ENCODE results near the gene PTPRG. TPM values are rescaled to one million over a fixed set of nuclear protein-coding genes. Genes with fewer than 3 reads are reported as not detected.

Gene PTPRG
- total RNA-seq, 1 donor from 2014 or later = 3.7 TPM

DNA sequence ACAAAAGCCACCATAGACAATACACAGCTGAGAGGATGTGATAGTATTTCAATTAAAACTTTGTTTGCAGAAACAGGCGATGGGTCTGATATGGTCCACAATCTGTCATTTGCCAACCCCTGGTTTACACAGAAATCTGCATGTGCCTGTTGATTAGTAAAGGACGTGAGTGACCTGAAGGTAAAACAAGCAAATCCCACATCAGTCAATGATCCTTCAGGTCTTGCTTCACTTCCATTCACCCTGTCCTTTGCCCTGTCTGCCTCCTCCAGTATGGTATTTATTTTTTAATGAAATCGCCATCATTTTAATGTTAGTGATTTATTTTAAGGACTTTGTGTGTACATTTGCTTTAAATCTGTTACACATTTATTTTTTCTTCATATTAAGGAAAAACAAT, 645.8 kb downstream of the PTPRG start:
- Mint-ChIP-seq H3K9me3 (no peaks in the 10 kb centered on the region), H3K4me1 (ENCODE audit: low read depth) (no peaks in the 10 kb centered on the region), H3K27ac (no peak overlapping the region), H3K27me3 (ENCODE audit: insufficient read depth) (no peaks in the 10 kb centered on the region), H3K36me3 (ENCODE audit: low read depth) (no peaks in the 10 kb centered on the region), H3K4me3 (no peak overlapping the region)
- intact Hi-C loops (cut with micrococcal nuclease) = no loop called here
- no peak for DNase-seq (ENCODE audit: low spot score)

DNA sequence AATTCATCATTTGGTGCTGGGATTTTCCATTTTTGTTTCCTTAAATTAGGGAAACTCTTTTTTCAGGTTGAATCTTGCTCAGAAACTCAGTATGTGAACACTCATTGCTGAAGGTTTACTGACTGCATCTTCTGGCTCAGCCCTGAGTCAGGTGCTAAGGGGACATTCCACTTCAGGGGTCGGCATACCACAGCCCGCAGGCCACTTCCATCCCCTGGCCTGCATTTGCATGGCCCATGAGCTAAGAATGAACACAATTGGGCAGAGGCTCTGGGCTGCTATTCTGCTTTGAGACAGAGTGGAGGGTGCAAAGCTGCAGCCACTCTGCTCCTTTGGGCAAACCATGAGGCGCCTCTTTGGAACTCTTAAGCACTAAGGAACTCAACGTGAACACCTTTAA, 647.0 kb downstream of the PTPRG start:
- H3K4me3 Mint-ChIP-seq = no peak overlapping the region
- no peak for DNase-seq (ENCODE audit: low spot score)
- intact Hi-C loops (cut with micrococcal nuclease) = no loop called here
- H3K9me3 Mint-ChIP-seq = no peaks in the 10 kb centered on the region
- H3K27me3 Mint-ChIP-seq (ENCODE audit: insufficient read depth) = no peaks in the 10 kb centered on the region
- H3K4me1 Mint-ChIP-seq (ENCODE audit: low read depth) = no peaks in the 10 kb centered on the region
- no peaks in the 10 kb centered on the region for H3K36me3 Mint-ChIP-seq (ENCODE audit: low read depth)
- no peak overlapping the region for H3K27ac Mint-ChIP-seq

DNA sequence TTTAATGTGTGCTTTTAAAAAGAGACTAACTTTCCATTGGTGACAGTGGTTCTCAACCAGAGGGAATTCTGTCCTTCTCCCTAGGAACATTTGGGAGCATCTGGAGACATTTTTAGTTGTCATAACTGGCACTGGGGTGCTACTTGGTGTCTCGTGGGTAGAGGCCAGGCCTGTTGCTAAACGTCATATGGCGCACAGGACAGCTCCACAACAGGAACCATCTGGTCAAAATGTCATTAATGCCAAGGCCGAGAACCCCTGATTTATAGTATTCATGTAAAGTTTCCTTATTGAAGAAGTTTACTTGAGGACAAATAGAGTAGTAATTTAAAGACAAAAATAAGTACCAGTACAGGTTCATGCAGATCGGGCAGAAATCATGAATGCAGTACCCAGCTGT, 647.7 kb downstream of the PTPRG start:
- no peak for DNase-seq (ENCODE audit: low spot score)
- intact Hi-C loops (cut with micrococcal nuclease) = no loop called here

DNA sequence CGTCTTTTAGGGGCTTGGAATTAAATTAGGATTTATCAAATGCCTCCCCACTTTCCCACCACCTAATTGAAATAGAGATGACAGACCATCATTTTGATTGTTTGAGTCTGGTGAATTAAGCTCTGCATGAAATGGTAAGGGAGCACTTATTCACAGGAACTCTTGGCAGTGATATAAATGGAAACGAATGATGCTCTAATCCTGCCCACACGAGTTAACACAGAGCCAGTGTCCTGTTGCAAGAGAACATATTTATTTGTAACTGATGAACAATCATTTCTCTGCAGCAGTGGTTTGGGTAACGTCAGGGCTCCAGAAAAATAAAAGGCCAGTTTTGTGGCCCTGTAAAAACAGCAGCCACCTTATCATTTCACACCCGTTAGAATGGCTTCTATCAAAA, 648.6 kb downstream of the PTPRG start:
- no peaks in the 10 kb centered on the region for H3K4me1 Mint-ChIP-seq (ENCODE audit: low read depth)
- no peak overlapping the region for H3K4me3 Mint-ChIP-seq
- no peaks in the 10 kb centered on the region for H3K36me3 Mint-ChIP-seq (ENCODE audit: low read depth)
- H3K27me3 Mint-ChIP-seq (ENCODE audit: insufficient read depth) = no peaks in the 10 kb centered on the region
- no peak for DNase-seq (ENCODE audit: low spot score)
- no peaks in the 10 kb centered on the region for H3K9me3 Mint-ChIP-seq
- no peak overlapping the region for H3K27ac Mint-ChIP-seq
- intact Hi-C loops (cut with micrococcal nuclease) = no loop called here

More for the DNA sequence above, 647.7 kb downstream of the PTPRG start:
- Mint-ChIP-seq H3K4me1 (ENCODE audit: low read depth) (no peaks in the 10 kb centered on the region), H3K9me3 (no peaks in the 10 kb centered on the region), H3K27me3 (ENCODE audit: insufficient read depth) (no peaks in the 10 kb centered on the region), H3K27ac (no peak overlapping the region), H3K36me3 (ENCODE audit: low read depth) (no peaks in the 10 kb centered on the region), H3K4me3 (no peak overlapping the region)

DNA sequence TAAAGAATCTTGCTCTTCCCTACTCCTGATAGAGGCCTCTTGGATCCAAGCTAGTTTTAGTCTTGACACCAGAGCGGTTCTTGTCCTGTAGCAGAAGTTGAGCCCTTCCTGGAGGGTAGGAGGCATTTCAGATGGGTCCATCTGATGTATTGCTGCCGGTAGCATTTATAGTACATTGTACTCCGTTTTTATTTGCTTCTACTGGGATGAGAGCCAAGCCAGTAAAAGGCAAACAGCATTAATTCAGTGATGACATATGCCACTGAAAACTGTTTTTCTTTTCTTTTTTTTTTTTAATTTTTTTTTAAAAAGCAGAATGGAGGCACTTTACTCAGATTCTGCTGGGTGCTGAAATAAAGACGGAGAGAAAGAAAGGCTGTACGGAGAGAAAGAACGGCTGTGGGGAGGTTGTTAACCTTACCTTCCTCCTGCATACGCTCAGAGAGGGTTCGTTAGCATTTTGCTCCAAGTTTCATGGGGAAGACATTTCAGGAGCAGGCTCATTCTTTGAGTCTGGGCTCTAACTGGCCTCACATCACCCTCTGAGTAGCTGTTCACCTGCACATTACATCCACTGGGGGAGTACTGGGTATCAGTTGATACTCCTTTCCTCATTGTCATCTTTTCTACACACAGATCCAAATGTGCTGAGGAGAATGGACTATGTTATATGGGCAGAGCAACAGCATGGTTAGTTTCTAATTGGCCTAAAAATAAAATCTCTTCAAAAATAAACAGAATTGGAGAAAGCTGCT, 650.5 kb downstream of the PTPRG start:
- Mint-ChIP-seq H3K27ac (no peak overlapping the region), H3K36me3 (ENCODE audit: low read depth) (no peaks in the 10 kb centered on the region), H3K9me3 (no peaks in the 10 kb centered on the region), H3K4me1 (ENCODE audit: low read depth) (no peaks in the 10 kb centered on the region), H3K27me3 (ENCODE audit: insufficient read depth) (no peaks in the 10 kb centered on the region), H3K4me3 (no peak overlapping the region)
- DNase-seq (ENCODE audit: low spot score) = no peak
- intact Hi-C loops (cut with micrococcal nuclease) = no loop called here

DNA sequence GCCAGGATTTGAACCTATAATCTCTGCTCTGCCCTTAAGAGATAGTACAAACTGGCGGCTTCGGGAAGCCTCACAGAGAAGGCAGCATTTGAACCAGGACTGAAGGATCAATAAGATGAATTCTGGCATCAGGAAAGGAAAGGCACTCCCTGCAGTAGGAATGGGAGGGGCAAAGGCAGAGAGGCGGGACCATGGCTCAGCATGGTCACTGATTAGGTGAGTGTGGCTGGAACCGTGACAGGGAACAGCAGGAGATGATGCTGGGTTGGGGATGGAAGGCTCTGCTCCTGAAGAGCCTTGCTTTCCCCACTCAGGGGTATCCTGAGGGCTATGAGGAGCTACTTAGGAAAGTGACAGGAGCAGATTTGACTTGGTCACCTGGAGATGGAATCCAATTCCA, 653.5 kb downstream of the PTPRG start:
- H3K4me1 Mint-ChIP-seq (ENCODE audit: low read depth) = no peaks in the 10 kb centered on the region
- no peak overlapping the region for H3K4me3 Mint-ChIP-seq

DNA sequence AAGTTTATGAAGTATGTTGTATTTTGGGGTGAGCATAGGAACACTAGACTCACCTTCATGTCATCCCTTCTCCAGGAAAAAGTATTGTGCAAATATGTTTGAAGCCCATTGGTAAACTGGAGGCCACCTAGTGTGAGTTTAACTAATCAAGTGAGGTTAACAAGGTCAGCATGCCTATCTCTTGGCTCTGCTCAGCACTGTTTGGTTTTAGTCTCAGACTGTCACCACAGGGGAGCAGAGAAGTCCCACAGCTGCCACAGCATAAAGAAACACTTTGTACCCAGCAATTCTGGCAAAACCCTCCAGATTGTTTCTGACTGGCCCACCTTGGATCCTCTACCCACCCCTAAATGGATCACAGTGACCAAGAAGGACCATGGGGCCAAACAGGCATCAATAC, 659.2 kb downstream of the PTPRG start:
- DNase-seq (ENCODE audit: low spot score) = no peak
- no peak overlapping the region for H3K27ac Mint-ChIP-seq
- no peaks in the 10 kb centered on the region for H3K36me3 Mint-ChIP-seq (ENCODE audit: low read depth)
- intact Hi-C loops (cut with micrococcal nuclease) = no loop called here
- no peaks in the 10 kb centered on the region for H3K4me1 Mint-ChIP-seq (ENCODE audit: low read depth)
- H3K9me3 Mint-ChIP-seq = no peaks in the 10 kb centered on the region
- no peaks in the 10 kb centered on the region for H3K27me3 Mint-ChIP-seq (ENCODE audit: insufficient read depth)
- no peak overlapping the region for H3K4me3 Mint-ChIP-seq

More for the DNA sequence above, 653.5 kb downstream of the PTPRG start:
- no peaks in the 10 kb centered on the region for H3K36me3 Mint-ChIP-seq (ENCODE audit: low read depth)
- H3K27ac Mint-ChIP-seq = no peak overlapping the region
- intact Hi-C loops (cut with micrococcal nuclease) = no loop called here
- no peaks in the 10 kb centered on the region for H3K9me3 Mint-ChIP-seq
- H3K27me3 Mint-ChIP-seq (ENCODE audit: insufficient read depth) = no peaks in the 10 kb centered on the region
- no peak for DNase-seq (ENCODE audit: low spot score)

DNA sequence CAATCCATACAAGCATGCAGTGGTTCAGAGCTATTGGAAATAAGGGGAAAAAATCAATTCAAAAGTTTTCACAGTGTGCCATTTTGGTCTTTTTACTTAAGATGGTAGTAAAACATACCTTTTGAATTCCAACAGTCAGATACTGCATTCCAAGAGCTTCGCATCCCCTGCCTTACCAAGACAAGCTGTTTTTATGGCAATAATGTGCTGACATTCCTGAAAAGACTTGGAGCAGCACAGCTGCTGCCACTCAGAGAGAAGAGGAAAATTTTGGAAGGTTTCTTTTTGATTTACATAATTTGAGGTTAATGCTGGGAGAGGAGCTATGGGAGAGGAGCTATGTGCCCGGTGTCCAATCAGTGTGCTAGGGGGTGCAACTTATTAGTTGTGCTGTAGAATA, 663.7 kb downstream of the PTPRG start:
- Mint-ChIP-seq H3K4me3 (no peak overlapping the region), H3K27ac (no peak overlapping the region), H3K36me3 (ENCODE audit: low read depth) (no peaks in the 10 kb centered on the region), H3K9me3 (no peaks in the 10 kb centered on the region), H3K4me1 (ENCODE audit: low read depth) (no peaks in the 10 kb centered on the region), H3K27me3 (ENCODE audit: insufficient read depth) (no peaks in the 10 kb centered on the region)
- no peak for DNase-seq (ENCODE audit: low spot score)
- intact Hi-C loops (cut with micrococcal nuclease) = no loop called here

DNA sequence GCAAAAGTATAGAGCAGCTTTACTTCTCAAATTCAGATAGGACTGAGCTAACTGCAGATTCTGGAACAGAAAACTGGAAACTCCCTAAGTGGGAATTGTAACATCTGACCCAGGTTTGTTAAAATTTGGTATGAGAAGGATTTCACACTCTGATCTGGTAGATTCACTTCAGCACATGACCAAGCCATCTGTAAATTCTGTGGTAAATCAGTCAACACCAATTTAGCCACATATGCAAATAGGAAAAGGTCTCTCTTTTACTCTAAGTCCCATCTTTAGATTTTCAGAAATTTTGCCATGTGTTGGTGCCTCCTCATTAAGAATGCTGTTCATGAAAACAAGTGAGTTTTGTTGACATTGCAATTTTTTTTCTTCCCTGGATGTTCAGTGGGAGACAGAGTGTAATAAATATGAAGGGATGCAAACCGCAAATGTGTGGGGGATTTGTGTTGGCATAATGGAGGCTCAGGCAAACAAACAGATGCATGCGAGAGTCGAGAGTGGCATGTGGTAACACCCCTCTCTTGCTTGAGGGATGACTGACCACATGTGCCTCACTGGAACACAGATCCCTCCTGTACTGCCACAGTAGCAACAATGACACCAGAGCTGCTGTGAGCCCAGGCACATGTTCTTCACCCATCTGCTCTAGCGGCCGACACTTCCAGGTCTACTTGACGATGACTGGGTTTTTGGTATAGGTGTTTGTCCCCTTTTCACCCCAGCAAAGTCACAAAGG, 665.4 kb downstream of the PTPRG start:
- Mint-ChIP-seq H3K4me1 (ENCODE audit: low read depth) (no peaks in the 10 kb centered on the region), H3K4me3 (no peak overlapping the region), H3K9me3 (no peaks in the 10 kb centered on the region), H3K27ac (no peak overlapping the region), H3K27me3 (ENCODE audit: insufficient read depth) (peaks cover 3% of the 10 kb centered on the region), H3K36me3 (ENCODE audit: low read depth) (no peaks in the 10 kb centered on the region)
- intact Hi-C loops (cut with micrococcal nuclease) = no loop called here
- no peak for DNase-seq (ENCODE audit: low spot score)

DNA sequence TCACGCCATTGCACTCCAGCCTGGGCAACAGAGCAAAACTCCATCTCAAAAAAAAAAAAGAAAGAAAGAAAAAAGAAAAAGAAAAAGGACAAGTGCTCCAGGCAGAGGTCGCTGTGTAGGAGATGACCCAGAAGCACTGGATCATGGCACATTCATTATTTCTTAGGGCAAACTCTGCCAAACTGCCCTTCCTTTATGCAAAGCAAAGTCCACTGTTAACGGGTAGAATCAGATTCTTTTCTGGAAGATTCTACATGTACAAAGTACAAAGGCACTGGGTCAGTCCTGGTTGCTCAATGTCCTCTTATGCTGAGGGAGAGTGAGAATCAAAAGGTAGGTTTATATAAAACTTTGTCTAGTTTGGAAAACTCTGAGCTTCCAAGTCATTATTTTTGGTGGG, 667.1 kb downstream of the PTPRG start:
- Mint-ChIP-seq H3K27me3 (ENCODE audit: insufficient read depth) (peaks cover 6% of the 10 kb centered on the region), H3K4me3 (no peak overlapping the region), H3K36me3 (ENCODE audit: low read depth) (no peaks in the 10 kb centered on the region), H3K27ac (no peak overlapping the region), H3K9me3 (no peaks in the 10 kb centered on the region), H3K4me1 (ENCODE audit: low read depth) (no peaks in the 10 kb centered on the region)
- intact Hi-C loops (cut with micrococcal nuclease) = no loop called here
- DNase-seq (ENCODE audit: low spot score) = no peak

DNA sequence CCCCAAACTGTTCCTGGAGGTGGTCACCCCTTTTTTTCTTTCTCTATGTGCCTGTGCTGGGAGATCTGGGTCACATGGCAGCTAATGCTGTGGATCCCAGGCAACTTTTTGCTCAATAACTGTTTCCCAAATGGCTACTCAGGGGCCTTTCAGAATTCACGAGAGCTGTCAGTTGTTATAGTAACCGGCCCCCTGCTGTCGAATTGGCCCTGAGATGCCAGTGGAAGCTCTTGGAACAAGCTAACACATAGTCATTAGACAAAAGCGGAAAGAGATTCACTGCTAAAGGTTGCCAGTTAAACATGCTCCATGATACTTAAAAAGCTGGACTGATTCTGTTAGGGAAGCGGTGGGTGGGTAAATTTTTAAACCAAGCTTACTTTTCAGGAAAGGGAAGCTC, 667.8 kb downstream of the PTPRG start:
- Mint-ChIP-seq H3K27me3 (ENCODE audit: insufficient read depth) (peaks cover 6% of the 10 kb centered on the region), H3K9me3 (no peaks in the 10 kb centered on the region), H3K36me3 (ENCODE audit: low read depth) (no peaks in the 10 kb centered on the region), H3K4me1 (ENCODE audit: low read depth) (no peaks in the 10 kb centered on the region), H3K27ac (no peak overlapping the region), H3K4me3 (no peak overlapping the region)
- intact Hi-C loops (cut with micrococcal nuclease) = no loop called here
- DNase-seq (ENCODE audit: low spot score) = no peak

DNA sequence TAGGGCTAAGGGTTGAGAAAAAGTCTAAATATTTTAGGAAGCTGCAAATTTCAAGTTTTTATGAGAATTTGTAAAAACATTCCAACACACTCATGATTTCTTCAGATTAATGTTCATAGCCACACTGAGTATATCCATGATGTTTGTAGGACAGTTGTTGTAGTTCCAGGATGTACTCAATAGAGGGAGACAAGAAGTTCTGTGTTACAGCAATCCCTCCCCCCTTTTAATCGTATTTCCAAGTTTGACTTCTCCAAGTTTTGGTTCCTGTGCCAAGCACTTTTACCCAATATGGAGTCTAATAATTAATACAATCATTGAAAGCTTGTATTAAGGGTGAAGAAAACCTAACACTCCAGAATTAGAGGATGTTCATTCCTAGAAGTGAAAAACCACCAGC, 668.5 kb downstream of the PTPRG start:
- Mint-ChIP-seq H3K9me3 (no peaks in the 10 kb centered on the region), H3K4me3 (no peak overlapping the region), H3K4me1 (ENCODE audit: low read depth) (no peaks in the 10 kb centered on the region), H3K27ac (no peak overlapping the region), H3K36me3 (ENCODE audit: low read depth) (no peaks in the 10 kb centered on the region), H3K27me3 (ENCODE audit: insufficient read depth) (peaks cover 6% of the 10 kb centered on the region)
- no peak for DNase-seq (ENCODE audit: low spot score)
- intact Hi-C loops (cut with micrococcal nuclease) = no loop called here

DNA sequence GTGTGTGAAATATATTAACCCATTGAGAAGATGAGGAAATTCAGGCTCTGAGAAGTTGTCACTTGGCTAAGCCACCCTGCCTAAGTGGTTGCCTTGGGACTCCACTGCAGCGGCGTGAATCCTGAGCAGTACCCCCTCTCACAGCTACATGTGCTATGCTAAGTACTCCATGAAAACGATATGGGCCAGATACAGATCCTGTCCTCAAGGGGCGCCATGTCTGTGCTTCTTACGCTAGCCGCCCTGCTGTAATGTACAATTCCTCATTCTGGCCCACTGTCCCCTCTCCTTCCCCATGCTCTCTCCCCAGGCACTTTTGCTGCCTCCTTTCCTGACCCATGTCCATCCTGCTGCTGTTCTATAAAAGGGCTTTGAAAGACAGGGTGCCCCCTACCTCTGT, 671.7 kb downstream of the PTPRG start:
- Mint-ChIP-seq H3K4me1 (ENCODE audit: low read depth) (peaks cover 4% of the 10 kb centered on the region), H3K9me3 (no peaks in the 10 kb centered on the region), H3K36me3 (ENCODE audit: low read depth) (no peaks in the 10 kb centered on the region), H3K4me3 (no peak overlapping the region), H3K27me3 (ENCODE audit: insufficient read depth) (peaks cover 6% of the 10 kb centered on the region), H3K27ac (no peak overlapping the region)
- intact Hi-C loops (cut with micrococcal nuclease) = no loop called here
- no peak for DNase-seq (ENCODE audit: low spot score)

Measured in activated T-helper 1 cell treated with anti-CD3 and anti-CD28 coated beads, Interleukin-12 subunit alpha, Interleukin-12 subunit beta, Interleukin-2, Interleukin-4 antibody, amounts not matched to agents 30 ng/mL and 10 ng/mL and 1 ng/mL, durations not matched to agents 14 hours and 24 hours and 36 hours (primary cell).